Measurements from ENCODE around the gene PTPA. TPM values are rescaled to one million over a fixed set of nuclear protein-coding genes. Genes with fewer than 3 reads are reported as not detected.

PTPA gene
- total and polyA plus RNA-seq, 10 of the 15 experiments (the other 5 are each of a cell fraction or from before 2014, with no cell fraction given), result 1.6 to 111 (median 55.1) TPM

DNA sequence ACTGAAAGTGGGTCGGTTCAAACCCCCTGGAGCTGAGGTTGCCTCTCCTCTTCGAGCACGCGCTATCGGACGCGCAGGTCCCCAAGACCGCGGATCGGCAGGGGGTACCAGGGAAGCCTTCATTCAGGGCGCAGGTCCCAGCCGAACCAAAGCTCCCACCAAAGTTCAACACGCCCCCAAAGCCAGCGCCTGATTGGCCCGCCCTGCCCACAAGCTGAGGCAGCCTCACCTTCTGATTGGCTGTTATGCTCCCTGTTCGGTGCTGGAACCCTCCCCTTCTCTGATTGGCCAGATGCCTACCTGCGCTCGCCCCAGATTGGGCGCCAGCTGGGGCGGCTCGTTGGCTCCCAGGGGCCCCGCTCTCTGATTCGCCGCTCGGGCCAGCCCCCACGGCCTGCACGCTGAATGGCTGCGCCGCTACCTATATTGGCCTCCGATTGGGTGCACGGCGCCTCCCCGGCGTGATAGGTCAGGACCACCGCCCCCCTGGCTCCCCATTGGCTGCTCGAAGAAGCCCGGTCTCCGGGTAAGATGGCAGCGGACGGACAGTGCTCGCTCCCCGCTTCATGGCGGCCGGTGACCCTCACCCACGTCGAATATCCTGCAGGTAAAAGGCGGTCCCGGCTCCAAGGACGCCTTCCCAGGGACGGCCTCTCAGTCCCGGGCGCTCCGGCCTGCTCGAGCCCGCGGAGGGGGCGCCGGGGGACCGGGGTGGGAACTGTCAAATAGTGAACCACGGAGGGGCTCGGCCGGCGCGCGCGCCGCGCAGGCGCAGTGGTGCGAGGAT, 30.4 kb upstream of the PTPA start, which contains the start of gene DOLPP1 (continued):
- 0 out of 2 replicates have a peak, but pooled peaks have one; percentile 18 for TF ChIP-seq REST (IDR thresholded peaks at IDR 0.05; ENCODE audit: low read depth, low read length)
- TF ChIP-seq ATF3 (IDR thresholded peaks at IDR 0.05; ENCODE audit: borderline replicate concordance, extremely low read depth, low read depth, low read length), result peak; percentile 48; the same call in 1 of the 2 replicates
- TF ChIP-seq NRF1 (conservative IDR thresholded peaks at IDR 0.05; ENCODE audit: low read depth, low read length), result peak; percentile 87; the same call in 1 of the 2 replicates
- TF ChIP-seq, protein P1, sequence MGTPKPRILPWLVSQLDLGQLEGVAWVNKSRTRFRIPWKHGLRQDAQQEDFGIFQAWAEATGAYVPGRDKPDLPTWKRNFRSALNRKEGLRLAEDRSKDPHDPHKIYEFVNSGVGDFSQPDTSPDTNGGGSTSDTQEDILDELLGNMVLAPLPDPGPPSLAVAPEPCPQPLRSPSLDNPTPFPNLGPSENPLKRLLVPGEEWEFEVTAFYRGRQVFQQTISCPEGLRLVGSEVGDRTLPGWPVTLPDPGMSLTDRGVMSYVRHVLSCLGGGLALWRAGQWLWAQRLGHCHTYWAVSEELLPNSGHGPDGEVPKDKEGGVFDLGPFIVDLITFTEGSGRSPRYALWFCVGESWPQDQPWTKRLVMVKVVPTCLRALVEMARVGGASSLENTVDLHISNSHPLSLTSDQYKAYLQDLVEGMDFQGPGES (IDR thresholded peaks at IDR 0.05), result peak; percentile 100
- 0 out of 3 replicates have a peak, but pooled peaks of 1 of the 2 experiments have one; percentile 1 for TF ChIP-seq EGR1 (IDR thresholded peaks at IDR 0.05; ENCODE audit: borderline replicate concordance in 1 of 2, low read depth in 2 of 2, low read length in 2 of 2)
- peak; percentile 71 for TF ChIP-seq CREM (IDR thresholded peaks at IDR 0.05; ENCODE audit: low read depth)
- TF ChIP-seq, protein P2, sequence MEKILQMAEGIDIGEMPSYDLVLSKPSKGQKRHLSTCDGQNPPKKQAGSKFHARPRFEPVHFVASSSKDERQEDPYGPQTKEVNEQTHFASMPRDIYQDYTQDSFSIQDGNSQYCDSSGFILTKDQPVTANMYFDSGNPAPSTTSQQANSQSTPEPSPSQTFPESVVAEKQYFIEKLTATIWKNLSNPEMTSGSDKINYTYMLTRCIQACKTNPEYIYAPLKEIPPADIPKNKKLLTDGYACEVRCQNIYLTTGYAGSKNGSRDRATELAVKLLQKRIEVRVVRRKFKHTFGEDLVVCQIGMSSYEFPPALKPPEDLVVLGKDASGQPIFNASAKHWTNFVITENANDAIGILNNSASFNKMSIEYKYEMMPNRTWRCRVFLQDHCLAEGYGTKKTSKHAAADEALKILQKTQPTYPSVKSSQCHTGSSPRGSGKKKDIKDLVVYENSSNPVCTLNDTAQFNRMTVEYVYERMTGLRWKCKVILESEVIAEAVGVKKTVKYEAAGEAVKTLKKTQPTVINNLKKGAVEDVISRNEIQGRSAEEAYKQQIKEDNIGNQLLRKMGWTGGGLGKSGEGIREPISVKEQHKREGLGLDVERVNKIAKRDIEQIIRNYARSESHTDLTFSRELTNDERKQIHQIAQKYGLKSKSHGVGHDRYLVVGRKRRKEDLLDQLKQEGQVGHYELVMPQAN (conservative IDR thresholded peaks at IDR 0.05), result peak; percentile 99
- 0 out of 2 replicates have a peak, but pooled peaks have one; percentile 38 for TF ChIP-seq MLLT1 (IDR thresholded peaks at IDR 0.05)
- TF ChIP-seq MTA2 (IDR thresholded peaks at IDR 0.05; ENCODE audit: low read depth), result no peak
- no peak for TF ChIP-seq PAX5 (IDR thresholded peaks at IDR 0.05; ENCODE audit: borderline replicate concordance, low read depth, low read length)
- TF ChIP-seq SIX5 (IDR thresholded peaks at IDR 0.05; ENCODE audit: low read depth, low read length, severe bottlenecking), result peak; percentile 11
- no peak for TF ChIP-seq FOXK2 (IDR thresholded peaks at IDR 0.05)
- TF ChIP-seq EZH2 (IDR thresholded peaks at IDR 0.05; ENCODE audit: borderline replicate concordance, control insufficient read depth, low read depth, low read length), result no peak
- no peak for TF ChIP-seq BCLAF1 (IDR thresholded peaks at IDR 0.05)
